BLaER1 (cell line): ENCODE results near the gene IL18R1.

Experiments
- H3K27ac ChIP-seq: shearing (Covaris generic); formaldehyde crosslinking; 2 replicates; pipeline ENCODE4 v1.8.1; 2022
- H3K27me3 ChIP-seq: shearing (Covaris generic); formaldehyde crosslinking; 2 replicates; pipeline ENCODE4 v1.8.1; 2022
- H3K36me3 ChIP-seq: shearing (Covaris generic); formaldehyde crosslinking; 2 replicates; pipeline ENCODE4 v1.8.1; 2022
- H3K4me1 ChIP-seq: shearing (Covaris generic); formaldehyde crosslinking; 2 replicates; pipeline ENCODE4 v1.8.1; 2022
- H3K4me2 ChIP-seq: shearing (Covaris generic); formaldehyde crosslinking; 2 replicates; pipeline ENCODE4 v1.8.1; 2022
- H3K4me3 ChIP-seq: shearing (Covaris generic); formaldehyde crosslinking; 2 replicates; pipeline ENCODE4 v1.8.1; 2022
- H3K9ac ChIP-seq: shearing (Covaris generic); formaldehyde crosslinking; 2 replicates; pipeline ENCODE4 v1.8.1; 2022
- H3K9me3 ChIP-seq: shearing (Covaris generic); formaldehyde crosslinking; 2 replicates; pipeline ENCODE4 v1.8.1; 2022
- H4K20me1 ChIP-seq: shearing (Covaris generic); formaldehyde crosslinking; 2 replicates; pipeline ENCODE4 v1.8.1; 2022
- Cebpa-rat ChIP-seq: shearing (Covaris generic); IDR thresholded peaks from 2 replicates; pipeline ENCODE4 v1.8.1; 2022

Gene IL18R1

DNA sequence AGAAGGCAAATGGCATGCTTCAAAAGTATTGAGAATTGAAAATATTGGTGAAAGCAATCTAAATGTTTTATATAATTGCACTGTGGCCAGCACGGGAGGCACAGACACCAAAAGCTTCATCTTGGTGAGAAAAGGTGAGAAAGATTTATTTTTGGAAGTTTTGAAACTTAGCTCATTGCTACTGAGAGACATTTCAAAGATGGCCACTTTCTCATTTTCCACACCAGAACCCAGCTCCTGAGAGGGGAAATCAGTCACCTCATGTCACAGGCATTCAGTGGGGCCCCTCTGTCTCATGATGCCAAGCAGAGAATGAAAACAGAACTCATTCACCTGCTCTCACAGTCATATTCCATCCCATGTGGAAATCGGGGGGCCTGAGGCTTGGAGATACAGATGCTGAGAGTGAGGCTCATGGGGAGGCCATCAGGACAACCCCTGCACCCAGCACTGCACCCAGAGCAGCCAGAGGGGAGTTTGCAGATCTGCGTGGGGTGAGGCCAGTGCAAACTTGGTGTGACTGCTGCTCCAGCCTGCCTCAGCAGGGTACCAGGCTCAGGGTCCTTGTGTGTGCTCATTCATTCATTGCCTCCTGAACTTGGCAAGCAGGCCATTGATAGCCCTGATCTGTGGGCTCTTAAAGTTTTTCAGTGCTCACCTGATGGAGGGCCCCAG lies 31.4 kb downstream of the IL18R1 start:
- H3K27me3 ChIP-seq = no peaks in the 10 kb centered on the region
- H3K4me3 ChIP-seq = no peak overlapping the region
- H3K9me3 ChIP-seq = peaks cover 20% of the 10 kb centered on the region
- TF ChIP-seq Cebpa-rat = no peak
- H3K4me2 ChIP-seq = no peak overlapping the region
- H3K4me1 ChIP-seq = no peaks in the 10 kb centered on the region
- H4K20me1 ChIP-seq = no peaks in the 10 kb centered on the region
- no peaks in the 10 kb centered on the region for H3K36me3 ChIP-seq
- H3K9ac ChIP-seq = no peak overlapping the region
- H3K27ac ChIP-seq = no peak overlapping the region

DNA sequence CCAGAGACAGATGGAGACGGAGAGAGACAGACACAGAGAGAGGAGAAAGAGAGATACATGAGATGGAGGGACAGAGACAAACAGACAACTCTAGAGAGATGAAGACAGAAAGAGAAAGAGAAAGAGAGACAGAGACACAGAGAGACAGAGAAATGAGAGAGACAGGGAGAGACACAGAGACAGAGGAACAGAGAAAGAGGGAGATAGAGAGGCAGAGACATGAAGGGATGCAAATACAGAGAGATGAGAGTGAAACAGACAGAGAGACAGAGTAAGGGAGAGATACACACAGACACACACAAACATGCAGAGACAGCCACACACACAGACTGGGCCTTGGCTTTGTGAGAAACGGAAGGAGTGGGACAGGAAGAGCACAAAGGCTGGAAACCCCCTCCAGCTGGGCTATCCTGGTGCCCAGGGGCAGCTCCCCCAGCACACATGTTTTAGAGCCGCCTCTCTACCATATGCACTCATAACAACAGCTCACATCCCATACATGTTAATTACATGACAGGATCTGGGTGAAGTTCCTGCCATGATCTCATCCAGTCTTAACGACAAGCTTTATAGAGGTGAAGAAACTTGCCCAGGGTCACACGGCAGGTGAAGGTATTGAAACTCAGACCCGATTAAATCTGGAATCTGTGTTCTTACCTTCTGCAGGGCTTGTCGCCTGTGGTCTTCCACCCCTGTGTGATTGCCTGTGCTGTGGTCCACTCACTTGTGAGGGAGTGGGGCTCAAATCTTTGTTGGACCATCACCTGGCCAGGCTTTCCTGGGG lies 32.4 kb downstream of the IL18R1 start:
- TF ChIP-seq Cebpa-rat = no peak
- Histone ChIP-seq H3K36me3 (no peaks in the 10 kb centered on the region), H3K27me3 (no peaks in the 10 kb centered on the region), H3K27ac (no peak overlapping the region), H3K9ac (no peak overlapping the region), H4K20me1 (no peaks in the 10 kb centered on the region), H3K4me3 (no peak overlapping the region), H3K4me2 (no peak overlapping the region), H3K4me1 (no peaks in the 10 kb centered on the region), H3K9me3 (peaks cover 16% of the 10 kb centered on the region)

GRCh38 chr2:102391565-102391964 lies 36.0 kb downstream of the IL18R1 start:
- Histone ChIP-seq H3K4me2 (no peak overlapping the region), H3K27me3 (no peaks in the 10 kb centered on the region), H3K4me3 (no peak overlapping the region), H3K9me3 (no peaks in the 10 kb centered on the region), H3K27ac (no peak overlapping the region), H3K36me3 (no peaks in the 10 kb centered on the region), H3K9ac (no peak overlapping the region), H3K4me1 (no peaks in the 10 kb centered on the region), H4K20me1 (no peaks in the 10 kb centered on the region)
- TF ChIP-seq Cebpa-rat = no peak

- Histone ChIP-seq H4K20me1 (no peaks in the 10 kb centered on the region), H3K27me3 (no peaks in the 10 kb centered on the region), H3K9ac (no peak overlapping the region), H3K4me1 (no peaks in the 10 kb centered on the region), H3K4me3 (no peak overlapping the region), H3K9me3 (no peaks in the 10 kb centered on the region), H3K36me3 (no peaks in the 10 kb centered on the region), H3K4me2 (no peak overlapping the region), H3K27ac (no peak overlapping the region)
- no peak for TF ChIP-seq Cebpa-rat
Measured at GRCh38 chr2:102392096-102392495, 36.5 kb downstream of the IL18R1 start.

GRCh38 chr2:102392942-102393341 lies 37.3 kb downstream of the IL18R1 start:
- no peaks in the 10 kb centered on the region for H3K9me3 ChIP-seq
- no peaks in the 10 kb centered on the region for H3K4me1 ChIP-seq
- no peak overlapping the region for H3K9ac ChIP-seq
- H3K36me3 ChIP-seq = no peaks in the 10 kb centered on the region
- no peak overlapping the region for H3K27ac ChIP-seq
- H3K27me3 ChIP-seq = no peaks in the 10 kb centered on the region
- TF ChIP-seq Cebpa-rat = no peak
- no peak overlapping the region for H3K4me2 ChIP-seq
- no peak overlapping the region for H3K4me3 ChIP-seq
- H4K20me1 ChIP-seq = no peaks in the 10 kb centered on the region

DNA sequence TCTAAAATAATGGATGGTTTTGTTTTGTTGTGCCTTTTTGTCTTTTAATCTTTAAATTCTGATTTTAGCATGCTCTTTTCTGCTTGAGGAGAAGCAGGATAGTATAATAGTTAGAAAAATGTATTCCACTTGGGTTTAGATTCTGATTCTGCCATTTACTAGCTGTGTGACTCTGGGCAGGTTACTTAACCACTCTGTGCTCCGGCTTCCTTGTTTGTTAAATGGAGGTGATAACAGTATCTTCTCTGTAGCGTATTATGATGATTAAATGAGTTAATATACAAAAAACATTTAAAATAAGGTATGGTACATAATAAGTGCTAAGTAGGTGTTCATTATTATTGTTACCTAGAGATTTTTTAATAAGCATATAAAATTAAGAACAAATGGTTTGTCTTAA lies 40.4 kb downstream of the IL18R1 start:
- Histone ChIP-seq H3K27ac (no peak overlapping the region), H3K9ac (no peak overlapping the region), H3K4me1 (no peaks in the 10 kb centered on the region), H3K27me3 (no peaks in the 10 kb centered on the region), H3K9me3 (no peaks in the 10 kb centered on the region), H3K4me3 (no peak overlapping the region), H3K36me3 (no peaks in the 10 kb centered on the region), H4K20me1 (no peaks in the 10 kb centered on the region), H3K4me2 (no peak overlapping the region)
- TF ChIP-seq Cebpa-rat = no peak

GRCh38 chr2:102397209-102397608 lies 41.6 kb downstream of the IL18R1 start:
- no peak overlapping the region for H3K27ac ChIP-seq
- no peaks in the 10 kb centered on the region for H3K27me3 ChIP-seq
- no peak for TF ChIP-seq Cebpa-rat
- H3K4me1 ChIP-seq = no peaks in the 10 kb centered on the region
- no peak overlapping the region for H3K9ac ChIP-seq
- no peaks in the 10 kb centered on the region for H4K20me1 ChIP-seq
- H3K4me2 ChIP-seq = no peak overlapping the region
- no peak overlapping the region for H3K4me3 ChIP-seq
- H3K36me3 ChIP-seq = no peaks in the 10 kb centered on the region
- no peaks in the 10 kb centered on the region for H3K9me3 ChIP-seq

GRCh38 chr2:102399499-102400141 lies 44.0 kb downstream of the IL18R1 start:
- no peak overlapping the region for H3K4me3 ChIP-seq
- H3K9ac ChIP-seq = no peak overlapping the region
- no peaks in the 10 kb centered on the region for H3K27me3 ChIP-seq

GRCh38 chr2:102401456-102401855 lies 45.9 kb downstream of the IL18R1 start:
- no peak overlapping the region for H3K4me2 ChIP-seq
- H3K4me1 ChIP-seq = no peaks in the 10 kb centered on the region
- H3K4me3 ChIP-seq = no peak overlapping the region
- no peaks in the 10 kb centered on the region for H4K20me1 ChIP-seq
- H3K9me3 ChIP-seq = no peaks in the 10 kb centered on the region
- H3K27me3 ChIP-seq = no peaks in the 10 kb centered on the region
- H3K36me3 ChIP-seq = no peaks in the 10 kb centered on the region
- H3K9ac ChIP-seq = no peak overlapping the region
- no peak overlapping the region for H3K27ac ChIP-seq
- TF ChIP-seq Cebpa-rat = no peak

More at GRCh38 chr2:102399499-102400141, 44.0 kb downstream of the IL18R1 start:
- no peaks in the 10 kb centered on the region for H3K9me3 ChIP-seq
- no peaks in the 10 kb centered on the region for H4K20me1 ChIP-seq
- TF ChIP-seq Cebpa-rat = no peak
- H3K4me2 ChIP-seq = no peak overlapping the region
- H3K36me3 ChIP-seq = no peaks in the 10 kb centered on the region
- H3K27ac ChIP-seq = no peak overlapping the region
- H3K4me1 ChIP-seq = no peaks in the 10 kb centered on the region

- H3K4me1 ChIP-seq = no peaks in the 10 kb centered on the region
- H3K4me2 ChIP-seq = no peak overlapping the region
- no peaks in the 10 kb centered on the region for H3K36me3 ChIP-seq
- H3K9ac ChIP-seq = no peak overlapping the region
- no peaks in the 10 kb centered on the region for H3K9me3 ChIP-seq
- H3K4me3 ChIP-seq = no peak overlapping the region
- H3K27me3 ChIP-seq = no peaks in the 10 kb centered on the region
- no peaks in the 10 kb centered on the region for H4K20me1 ChIP-seq
- no peak overlapping the region for H3K27ac ChIP-seq
- no peak for TF ChIP-seq Cebpa-rat
Measured at GRCh38 chr2:102401865-102402264, 46.3 kb downstream of the IL18R1 start.
